HL-60 (cell line): Measurements from ENCODE around the gene IGSF23.
A peak's percentile ranks its signal among the peaks of the same experiment; 100 is the strongest.

Experiments used
- DNase-seq, 2 experiments: peaks; one replicate each; pipeline ENCODE4 v3.0.0-alpha.2; 2010 to 2020; ENCODE audit warnings: low read depth in 1 of 2, low spot score in 1 of 2
- H3K27ac ChIP-seq: fragments of 250-450 bp; sonication (Bioruptor Pico); replicated peaks from 2 replicates; pipeline ENCODE4 v1.5.1; 2020; ENCODE audit warnings: mild to moderate bottlenecking, moderate library complexity
- H3K27me3 ChIP-seq: fragments of 250-450 bp; sonication (Bioruptor Pico); 2 replicates; pipeline ENCODE4 v1.5.1; 2021; ENCODE audit warnings: mild to moderate bottlenecking, moderate library complexity; ENCODE audit not compliant: insufficient read depth, poor library complexity, severe bottlenecking
- H3K4me3 ChIP-seq: replicated peaks from 2 replicates; pipeline ENCODE4 v1.5.1; 2011; ENCODE audit warnings: mild to moderate bottlenecking, control low read depth, low read length; ENCODE audit not compliant: insufficient read depth
- CTCF ChIP-seq: IDR thresholded peaks from one replicate; pipeline ENCODE4 v1.5.1; 2011; ENCODE audit warnings: low read length, control low read depth, inconsistent platforms; ENCODE audit not compliant: insufficient read depth
- GABPA ChIP-seq: IDR thresholded peaks from 2 replicates; pipeline ENCODE4 v1.6.1; 2012; ENCODE audit warnings: low read depth
- POLR2AphosphoS5 ChIP-seq: IDR thresholded peaks from 2 replicates; pipeline ENCODE4 v1.6.1; 2012; ENCODE audit warnings: low read depth
- SPI1 ChIP-seq: IDR thresholded peaks from 2 replicates; pipeline ENCODE4 v1.6.1; 2012; ENCODE audit warnings: low read depth, mild to moderate bottlenecking, borderline replicate concordance
- TF ChIP-seq, protein P1 (sequence below): IDR thresholded peaks from 2 replicates; pipeline ENCODE4 v1.6.1; 2012; ENCODE audit warnings: low read depth; ENCODE audit not compliant: insufficient replicate concordance

Gene IGSF23

GRCh38 chr19:44618640-44619357 lies 5.4 kb downstream of the IGSF23 start:
- no peak for DNase-seq

GRCh38 chr19:44620667-44621066 lies 7.3 kb downstream of the IGSF23 start:
- DNase-seq, result no peak
- H3K27me3 ChIP-seq, result no peaks in the 10 kb centered on the region
- TF ChIP-seq SPI1 (no peak), GABPA (no peak), CTCF (no peak), POLR2AphosphoS5 (no peak)
- TF ChIP-seq, protein P1, sequence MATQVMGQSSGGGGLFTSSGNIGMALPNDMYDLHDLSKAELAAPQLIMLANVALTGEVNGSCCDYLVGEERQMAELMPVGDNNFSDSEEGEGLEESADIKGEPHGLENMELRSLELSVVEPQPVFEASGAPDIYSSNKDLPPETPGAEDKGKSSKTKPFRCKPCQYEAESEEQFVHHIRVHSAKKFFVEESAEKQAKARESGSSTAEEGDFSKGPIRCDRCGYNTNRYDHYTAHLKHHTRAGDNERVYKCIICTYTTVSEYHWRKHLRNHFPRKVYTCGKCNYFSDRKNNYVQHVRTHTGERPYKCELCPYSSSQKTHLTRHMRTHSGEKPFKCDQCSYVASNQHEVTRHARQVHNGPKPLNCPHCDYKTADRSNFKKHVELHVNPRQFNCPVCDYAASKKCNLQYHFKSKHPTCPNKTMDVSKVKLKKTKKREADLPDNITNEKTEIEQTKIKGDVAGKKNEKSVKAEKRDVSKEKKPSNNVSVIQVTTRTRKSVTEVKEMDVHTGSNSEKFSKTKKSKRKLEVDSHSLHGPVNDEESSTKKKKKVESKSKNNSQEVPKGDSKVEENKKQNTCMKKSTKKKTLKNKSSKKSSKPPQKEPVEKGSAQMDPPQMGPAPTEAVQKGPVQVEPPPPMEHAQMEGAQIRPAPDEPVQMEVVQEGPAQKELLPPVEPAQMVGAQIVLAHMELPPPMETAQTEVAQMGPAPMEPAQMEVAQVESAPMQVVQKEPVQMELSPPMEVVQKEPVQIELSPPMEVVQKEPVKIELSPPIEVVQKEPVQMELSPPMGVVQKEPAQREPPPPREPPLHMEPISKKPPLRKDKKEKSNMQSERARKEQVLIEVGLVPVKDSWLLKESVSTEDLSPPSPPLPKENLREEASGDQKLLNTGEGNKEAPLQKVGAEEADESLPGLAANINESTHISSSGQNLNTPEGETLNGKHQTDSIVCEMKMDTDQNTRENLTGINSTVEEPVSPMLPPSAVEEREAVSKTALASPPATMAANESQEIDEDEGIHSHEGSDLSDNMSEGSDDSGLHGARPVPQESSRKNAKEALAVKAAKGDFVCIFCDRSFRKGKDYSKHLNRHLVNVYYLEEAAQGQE, result no peak
- H3K4me3 ChIP-seq, result no peak overlapping the region
- no peak overlapping the region for H3K27ac ChIP-seq

More at GRCh38 chr19:44618640-44619357, 5.4 kb downstream of the IGSF23 start:
- H3K27ac ChIP-seq, result no peak overlapping the region
- TF ChIP-seq SPI1 (peak; percentile 62), POLR2AphosphoS5 (no peak)
- TF ChIP-seq, protein P1, result no peak
- no peaks in the 10 kb centered on the region for H3K27me3 ChIP-seq
- H3K4me3 ChIP-seq, result no peak overlapping the region

DNA sequence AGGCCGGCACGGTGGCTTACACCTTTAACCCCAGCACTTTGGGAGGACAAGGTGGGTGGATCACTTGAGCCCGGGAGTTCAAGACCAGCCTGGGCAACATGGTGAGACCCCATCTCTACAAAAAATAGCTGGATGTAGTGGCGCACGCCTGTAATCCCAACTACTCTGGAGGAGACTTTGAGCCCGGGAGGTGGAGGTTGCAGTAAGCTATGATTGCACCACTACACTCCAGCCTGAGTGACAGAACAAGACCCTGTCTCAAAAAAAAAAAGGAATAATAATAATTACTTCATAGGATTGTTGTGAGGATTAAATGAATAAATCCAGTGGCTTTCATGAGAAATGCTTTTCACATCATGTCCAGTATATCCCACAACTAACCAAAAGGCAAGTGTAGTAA lies 8.0 kb downstream of the IGSF23 start:
- TF ChIP-seq CTCF (no peak), SPI1 (no peak), POLR2AphosphoS5 (no peak), GABPA (no peak)
- TF ChIP-seq, protein P1, result no peak
- Histone ChIP-seq H3K27me3 (no peaks in the 10 kb centered on the region), H3K4me3 (no peak overlapping the region)

More for the DNA sequence above, 8.0 kb downstream of the IGSF23 start:
- H3K27ac ChIP-seq, result no peak overlapping the region
- no peak for DNase-seq
